Hepatocyte (in vitro differentiated cells): ENCODE results near the gene SYPL2. TPM values are rescaled to one million over a fixed set of nuclear protein-coding genes. Genes with fewer than 3 reads are reported as not detected.

Experiments
- DNase-seq: peaks from one replicate; pipeline ENCODE4 v3.0.0-alpha.2; 2016; ENCODE audit warnings: low spot score
- H2AFZ ChIP-seq: fragments of 200-600 bp; sonication (generic); 2 replicates; pipeline ENCODE4 v1.6.0; 2016; ENCODE audit warnings: antibody characterized with exemption, mild to moderate bottlenecking
- H3K27ac ChIP-seq: fragments of 200-600 bp; sonication (generic); 2 replicates; pipeline ENCODE4 v1.5.1; 2016; ENCODE audit warnings: mild to moderate bottlenecking
- H3K27me3 ChIP-seq: fragments of 200-600 bp; sonication (generic); 2 replicates; pipeline ENCODE4 v1.6.1; 2016
- H3K36me3 ChIP-seq: fragments of 200-600 bp; sonication (generic); replicated peaks from 2 replicates; pipeline ENCODE4 v1.5.1; 2016; ENCODE audit warnings: low read depth; ENCODE audit not compliant: insufficient read depth
- H3K4me1 ChIP-seq: fragments of 200-600 bp; sonication (generic); 2 replicates; pipeline ENCODE4 v1.5.1; 2016; ENCODE audit warnings: mild to moderate bottlenecking, moderate library complexity; ENCODE audit not compliant: insufficient read depth
- H3K4me2 ChIP-seq: fragments of 200-600 bp; sonication (generic); 2 replicates; pipeline ENCODE4 v1.6.0; 2016
- H3K4me3 ChIP-seq: fragments of 200-600 bp; sonication (generic); 2 replicates; pipeline ENCODE4 v1.5.1; 2016; ENCODE audit warnings: mild to moderate bottlenecking
- H3K79me2 ChIP-seq: fragments of 200-600 bp; sonication (generic); 2 replicates; pipeline ENCODE4 v1.6.0; 2017; ENCODE audit warnings: mild to moderate bottlenecking
- H3K9me2 ChIP-seq: fragments of 200-600 bp; sonication (generic); replicated peaks from 2 replicates; pipeline ENCODE4 v1.6.0; 2017; ENCODE audit warnings: mild to moderate bottlenecking; ENCODE audit not compliant: insufficient read depth
- H3K9me3 ChIP-seq: fragments of 200-600 bp; sonication (generic); 2 replicates; pipeline ENCODE4 v1.5.1; 2016; ENCODE audit warnings: low read depth, mild to moderate bottlenecking
- H4K20me1 ChIP-seq: fragments of 200-600 bp; sonication (generic); 2 replicates; pipeline ENCODE4 v1.6.0; 2016; ENCODE audit warnings: mild to moderate bottlenecking; ENCODE audit not compliant: insufficient read depth, poor library complexity, severe bottlenecking
- EZH2 ChIP-seq: fragments of 200-600 bp; sonication (generic); IDR thresholded peaks from 2 replicates; pipeline ENCODE4 v1.6.1; 2016; ENCODE audit warnings: antibody characterized with exemption, mild to moderate bottlenecking, borderline replicate concordance
- EZH2phosphoT487 ChIP-seq: fragments of 200-600 bp; sonication (generic); IDR thresholded peaks from one replicate; pipeline ENCODE4 v1.6.1; 2018; ENCODE audit warnings: antibody characterized with exemption, mild to moderate bottlenecking, low read depth, moderate library complexity; ENCODE audit not compliant: unreplicated experiment, severe bottlenecking
- WGBS: methylation state at CpG from one replicate; pipeline ENCODE4 v1.1.6; 2016; ENCODE audit warnings: low lambda C conversion rate; ENCODE audit errors: missing lambda C conversion rate; 5-methylcytosine and 5-hydroxymethylcytosine counted together
- polyA plus RNA-seq: library from polyadenylated mRNA; unstranded; fragments of >200 nt; fragmentation: Nextera tagmentation; extraction: Ambion mirVana; gene quantifications from 2 replicates; pipeline ENCODE4 v1.2.1, GENCODE V29; 2016
- total RNA-seq: library from RNA; depleted of rRNA; stranded (reverse); fragments of >200 nt; gene quantifications from 2 replicates; pipeline ENCODE4 v1.2.3, GENCODE V29; 2014
- TF ChIP-seq, protein P1 (sequence below): fragments of 200-600 bp; sonication (generic); IDR thresholded peaks from 2 replicates; pipeline ENCODE4 v1.5.1; 2016; ENCODE audit warnings: antibody characterized with exemption, mild to moderate bottlenecking; ENCODE audit not compliant: poor library complexity

SYPL2 gene
- total and polyA plus RNA-seq, 2 experiments from 2014 or later, result 2.0 to 3.0 TPM

DNA sequence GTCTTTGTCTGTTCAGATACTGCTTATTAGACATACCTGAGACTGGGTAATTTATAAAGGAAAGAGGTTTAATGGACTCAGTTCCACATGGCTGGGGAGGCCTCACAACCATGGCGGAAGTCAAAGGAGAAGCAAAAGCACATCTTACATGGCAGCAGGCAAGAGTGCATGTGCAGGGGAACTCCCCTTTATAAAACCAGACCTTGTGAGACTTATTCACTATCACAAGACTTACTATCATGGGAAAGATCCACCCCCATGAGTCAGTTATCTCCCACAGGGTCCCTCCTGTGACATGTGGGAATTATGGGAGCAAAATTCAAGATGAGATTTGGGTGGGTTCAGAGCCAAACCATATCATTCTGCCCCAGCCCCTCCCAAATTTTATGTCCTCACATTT lies 33.0 kb upstream of the SYPL2 start:
- H3K27ac ChIP-seq, result no peak overlapping the region
- no peak for DNase-seq
- H3K9me2 ChIP-seq, result no peaks in the 10 kb centered on the region
- H3K27me3 ChIP-seq, result no peaks in the 10 kb centered on the region
- no peak overlapping the region for H3K4me3 ChIP-seq
- TF ChIP-seq, protein P1, sequence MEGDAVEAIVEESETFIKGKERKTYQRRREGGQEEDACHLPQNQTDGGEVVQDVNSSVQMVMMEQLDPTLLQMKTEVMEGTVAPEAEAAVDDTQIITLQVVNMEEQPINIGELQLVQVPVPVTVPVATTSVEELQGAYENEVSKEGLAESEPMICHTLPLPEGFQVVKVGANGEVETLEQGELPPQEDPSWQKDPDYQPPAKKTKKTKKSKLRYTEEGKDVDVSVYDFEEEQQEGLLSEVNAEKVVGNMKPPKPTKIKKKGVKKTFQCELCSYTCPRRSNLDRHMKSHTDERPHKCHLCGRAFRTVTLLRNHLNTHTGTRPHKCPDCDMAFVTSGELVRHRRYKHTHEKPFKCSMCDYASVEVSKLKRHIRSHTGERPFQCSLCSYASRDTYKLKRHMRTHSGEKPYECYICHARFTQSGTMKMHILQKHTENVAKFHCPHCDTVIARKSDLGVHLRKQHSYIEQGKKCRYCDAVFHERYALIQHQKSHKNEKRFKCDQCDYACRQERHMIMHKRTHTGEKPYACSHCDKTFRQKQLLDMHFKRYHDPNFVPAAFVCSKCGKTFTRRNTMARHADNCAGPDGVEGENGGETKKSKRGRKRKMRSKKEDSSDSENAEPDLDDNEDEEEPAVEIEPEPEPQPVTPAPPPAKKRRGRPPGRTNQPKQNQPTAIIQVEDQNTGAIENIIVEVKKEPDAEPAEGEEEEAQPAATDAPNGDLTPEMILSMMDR, result no peak
- TF ChIP-seq EZH2 (no peak), EZH2phosphoT487 (no peak)
- no peaks in the 10 kb centered on the region for H3K9me3 ChIP-seq
- no peak overlapping the region for H3K4me2 ChIP-seq
- no peaks in the 10 kb centered on the region for H3K79me2 ChIP-seq
- H2AFZ ChIP-seq, result no peak overlapping the region
- H3K4me1 ChIP-seq, result no peaks in the 10 kb centered on the region
- H4K20me1 ChIP-seq, result no peaks in the 10 kb centered on the region
- no peaks in the 10 kb centered on the region for H3K36me3 ChIP-seq
- 95% methylated on average over 1 of the region's 1 CpG for WGBS

DNA sequence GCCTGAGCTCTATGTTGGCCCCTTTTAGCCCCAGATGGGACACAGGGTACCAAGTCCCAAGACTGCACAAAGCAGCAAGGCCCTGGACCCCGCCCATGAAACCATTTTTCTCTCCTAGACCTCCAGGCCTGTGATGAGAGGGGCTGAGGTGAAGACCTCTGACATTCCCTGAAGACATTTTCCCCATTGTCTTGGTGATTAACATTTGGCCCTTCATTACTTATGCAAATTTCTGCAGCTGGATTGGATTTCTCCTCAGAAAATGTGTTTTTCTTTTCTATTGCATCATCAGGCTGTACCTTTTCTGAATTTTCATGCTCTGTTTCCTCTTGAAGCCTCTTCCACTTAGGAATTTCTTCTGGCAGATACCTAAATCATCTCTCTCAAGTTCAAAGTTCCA lies 31.9 kb upstream of the SYPL2 start:
- Histone ChIP-seq H4K20me1 (no peaks in the 10 kb centered on the region), H3K9me3 (no peaks in the 10 kb centered on the region), H3K36me3 (no peaks in the 10 kb centered on the region), H3K9me2 (no peaks in the 10 kb centered on the region), H3K27ac (no peak overlapping the region), H3K79me2 (no peaks in the 10 kb centered on the region), H3K27me3 (no peaks in the 10 kb centered on the region), H3K4me3 (no peak overlapping the region), H2AFZ (no peak overlapping the region), H3K4me1 (no peaks in the 10 kb centered on the region), H3K4me2 (no peak overlapping the region)
- DNase-seq, result no peak
- TF ChIP-seq, protein P1, result no peak
- TF ChIP-seq EZH2phosphoT487, result no peak
- WGBS, result 64% methylated on average over 1 of the region's 1 CpG

DNA sequence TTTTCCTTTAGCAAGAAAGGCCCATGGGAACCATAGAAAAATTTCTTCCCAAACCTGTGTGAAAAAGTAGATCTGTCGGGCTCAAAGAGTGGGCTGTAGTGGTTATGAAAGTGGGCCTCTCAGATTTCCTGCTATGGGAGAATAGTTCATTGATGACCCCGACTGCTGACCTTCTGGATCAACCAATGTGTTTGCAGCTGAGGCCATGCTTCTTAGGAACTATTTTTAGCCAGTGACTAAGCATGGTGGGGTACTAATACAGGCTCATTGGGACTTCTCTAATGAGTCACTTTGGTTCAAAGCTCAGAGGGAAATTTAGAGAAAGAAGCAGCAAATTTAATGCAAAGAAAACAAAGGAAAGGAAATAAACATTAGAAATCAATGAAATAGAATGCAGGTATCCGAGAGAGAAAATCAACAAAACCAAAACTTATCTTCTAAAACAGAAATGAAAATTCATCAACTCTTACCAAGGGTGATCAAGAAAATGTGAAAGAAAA lies 27.5 kb upstream of the SYPL2 start:
- Histone ChIP-seq H4K20me1 (no peaks in the 10 kb centered on the region), H3K4me1 (no peaks in the 10 kb centered on the region), H3K27ac (no peak overlapping the region), H3K27me3 (peaks cover 9% of the 10 kb centered on the region), H3K9me3 (no peaks in the 10 kb centered on the region), H3K4me3 (no peak overlapping the region), H3K36me3 (no peaks in the 10 kb centered on the region), H3K9me2 (no peaks in the 10 kb centered on the region), H2AFZ (no peak overlapping the region), H3K79me2 (no peaks in the 10 kb centered on the region), H3K4me2 (no peak overlapping the region)
- peak; percentile 34 for DNase-seq
- TF ChIP-seq EZH2phosphoT487, result no peak
- TF ChIP-seq EZH2, result no peak
- TF ChIP-seq, protein P1, result no peak
- WGBS, result 80% methylated on average over 3 of the region's 3 CpGs

GRCh38 chr1:109441069-109441468 lies 25.3 kb upstream of the SYPL2 start:
- H4K20me1 ChIP-seq, result no peaks in the 10 kb centered on the region

More at GRCh38 chr1:109441069-109441468, 25.3 kb upstream of the SYPL2 start:
- H3K27ac ChIP-seq, result no peak overlapping the region
- H3K9me2 ChIP-seq, result no peaks in the 10 kb centered on the region
- no peaks in the 10 kb centered on the region for H3K79me2 ChIP-seq
- H3K4me1 ChIP-seq, result no peaks in the 10 kb centered on the region
- H3K36me3 ChIP-seq, result no peaks in the 10 kb centered on the region
- H3K9me3 ChIP-seq, result no peaks in the 10 kb centered on the region
- DNase-seq, result no peak
- H3K4me3 ChIP-seq, result no peak overlapping the region
- no peak overlapping the region for H3K4me2 ChIP-seq
- H3K27me3 ChIP-seq, result peaks cover 19% of the 10 kb centered on the region
- 33% methylated on average over 1 of the region's 1 CpG for WGBS
- TF ChIP-seq EZH2 (no peak), EZH2phosphoT487 (no peak)
- TF ChIP-seq, protein P1, result no peak
- no peak overlapping the region for H2AFZ ChIP-seq
